ENCODE results near the gene IGSF9.

- TF ChIP-seq, protein P1, sequence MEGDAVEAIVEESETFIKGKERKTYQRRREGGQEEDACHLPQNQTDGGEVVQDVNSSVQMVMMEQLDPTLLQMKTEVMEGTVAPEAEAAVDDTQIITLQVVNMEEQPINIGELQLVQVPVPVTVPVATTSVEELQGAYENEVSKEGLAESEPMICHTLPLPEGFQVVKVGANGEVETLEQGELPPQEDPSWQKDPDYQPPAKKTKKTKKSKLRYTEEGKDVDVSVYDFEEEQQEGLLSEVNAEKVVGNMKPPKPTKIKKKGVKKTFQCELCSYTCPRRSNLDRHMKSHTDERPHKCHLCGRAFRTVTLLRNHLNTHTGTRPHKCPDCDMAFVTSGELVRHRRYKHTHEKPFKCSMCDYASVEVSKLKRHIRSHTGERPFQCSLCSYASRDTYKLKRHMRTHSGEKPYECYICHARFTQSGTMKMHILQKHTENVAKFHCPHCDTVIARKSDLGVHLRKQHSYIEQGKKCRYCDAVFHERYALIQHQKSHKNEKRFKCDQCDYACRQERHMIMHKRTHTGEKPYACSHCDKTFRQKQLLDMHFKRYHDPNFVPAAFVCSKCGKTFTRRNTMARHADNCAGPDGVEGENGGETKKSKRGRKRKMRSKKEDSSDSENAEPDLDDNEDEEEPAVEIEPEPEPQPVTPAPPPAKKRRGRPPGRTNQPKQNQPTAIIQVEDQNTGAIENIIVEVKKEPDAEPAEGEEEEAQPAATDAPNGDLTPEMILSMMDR (conservative IDR thresholded peaks at IDR 0.05; ENCODE audit: low read length): no peak
- TF ChIP-seq EZH2phosphoT487 (IDR thresholded peaks at IDR 0.05; ENCODE audit: borderline replicate concordance): no peak
Measured at GRCh38 chr1:159986093-159986492, 40.7 kb upstream of the IGSF9 start.
